ENCODE results near the gene PTPA. TPM values are rescaled to one million over a fixed set of nuclear protein-coding genes. Genes with fewer than 3 reads are reported as not detected.

PTPA gene
- total and polyA plus RNA-seq, 9 of the 15 experiments (the other 6 are each of a cell fraction or from before 2014, with no cell fraction given): 1.7 to 121 (median 72.6) TPM

GRCh38 chr9:129071526-129072126, 39.6 kb upstream of the PTPA start:
- Histone ChIP-seq H3K4me1 (replicated peaks in 1 of 2; ENCODE audit: control insufficient read depth in 2 of 2, insufficient read depth in 2 of 2, low read length in 2 of 2) (peaks cover 44 to 60% of the 10 kb centered on the region in 2 experiments), H3K9me1 (ENCODE audit: control insufficient read depth, insufficient read depth, low read length) (no peaks in the 10 kb centered on the region), H3K27ac (ENCODE audit: extremely low read depth, low read depth, low read length) (peak overlapping the region; percentile 92; the same call in 2 of the 3 replicates), H3K9me3 (replicated peaks; ENCODE audit: control insufficient read depth, insufficient read depth, low read depth, low read length) (no peaks in the 10 kb centered on the region), H3K36me3 (ENCODE audit: control insufficient read depth, insufficient read depth, low read length) (peaks cover 48% of the 10 kb centered on the region; the same call in 2 of the 3 replicates), H3K4me3 (no peak overlapping the region), H3K4me2 (ENCODE audit: insufficient read depth, low read length) (peak overlapping the region; percentile 34; the same call in 1 of the 2 replicates), H4K20me1 (replicated peaks; ENCODE audit: control insufficient read depth, insufficient read depth, low read length) (no peaks in the 10 kb centered on the region), H3K9ac (ENCODE audit: insufficient read depth in 1 of 2, low read depth in 2 of 2, low read length in 2 of 2) (peak overlapping the region; percentile 24 to 86; a peak in 3 of 4 replicates), H3K79me2 (ENCODE audit: control insufficient read depth, insufficient read depth, low read length) (peaks cover 16% of the 10 kb centered on the region; the same call in 2 of the 3 replicates), H3K27me3 (ENCODE audit: control insufficient read depth in 2 of 2, insufficient read depth in 2 of 2, low read length in 2 of 2) (no peaks in the 10 kb centered on the region), H2AFZ (ENCODE audit: low read depth, low read length) (no peak overlapping the region)
- FAIRE-seq: peak; percentile 37
- intact Hi-C loops (cut with micrococcal nuclease): no loop called here
- BruUV-seq (replicated peaks): no TSS peak
- in situ Hi-C loops (cut with MboI): no loop called here
- peak; percentile 23; the same call in 2 of the 3 replicates for ATAC-seq
- ChIA-PET CTCF (ENCODE audit: low intra/inter-chr PET ratio) (interaction anchor here (0.6 to 0.7 kb wide), 3 partner anchors 31 to 544 kb away, joined by 3 to 5 read pairs (median 4); no protein-coding TSS in a partner anchor), POLR2A (interaction anchor here (1.1 kb wide), 1 partner anchor 9 kb away, joined by 3 read pairs; the partner anchor contains the start of gene DOLPP1)
- peak in 1 of 4 experiments; percentile 49 for DNase-seq (ENCODE audit: extremely low read depth in 1 of 4, low spot score in 3 of 4)
- 70% methylated on average over 10 of the region's 10 CpGs for WGBS (ENCODE audit: insufficient coverage, low coverage, missing lambda C conversion rate)
- TF ChIP-seq FOXA3 (CRISPR knock-in tag; conservative IDR thresholded peaks at IDR 0.05 in 1 of 2, IDR thresholded peaks at IDR 0.05 in 1 of 2): peak in 1 of 2 experiments; percentile 90; a peak in 2 of 4 replicates
- TF ChIP-seq HDAC1 (IDR thresholded peaks at IDR 0.05): 0 out of 4 replicates have a peak, but pooled peaks of 1 of the 2 experiments have one; percentile 15
- TF ChIP-seq ELF2 (CRISPR knock-in tag; IDR thresholded peaks at IDR 0.05): no peak
- TF ChIP-seq ZNF668 (CRISPR knock-in tag; IDR thresholded peaks at IDR 0.05): no peak
- TF ChIP-seq, protein P1, sequence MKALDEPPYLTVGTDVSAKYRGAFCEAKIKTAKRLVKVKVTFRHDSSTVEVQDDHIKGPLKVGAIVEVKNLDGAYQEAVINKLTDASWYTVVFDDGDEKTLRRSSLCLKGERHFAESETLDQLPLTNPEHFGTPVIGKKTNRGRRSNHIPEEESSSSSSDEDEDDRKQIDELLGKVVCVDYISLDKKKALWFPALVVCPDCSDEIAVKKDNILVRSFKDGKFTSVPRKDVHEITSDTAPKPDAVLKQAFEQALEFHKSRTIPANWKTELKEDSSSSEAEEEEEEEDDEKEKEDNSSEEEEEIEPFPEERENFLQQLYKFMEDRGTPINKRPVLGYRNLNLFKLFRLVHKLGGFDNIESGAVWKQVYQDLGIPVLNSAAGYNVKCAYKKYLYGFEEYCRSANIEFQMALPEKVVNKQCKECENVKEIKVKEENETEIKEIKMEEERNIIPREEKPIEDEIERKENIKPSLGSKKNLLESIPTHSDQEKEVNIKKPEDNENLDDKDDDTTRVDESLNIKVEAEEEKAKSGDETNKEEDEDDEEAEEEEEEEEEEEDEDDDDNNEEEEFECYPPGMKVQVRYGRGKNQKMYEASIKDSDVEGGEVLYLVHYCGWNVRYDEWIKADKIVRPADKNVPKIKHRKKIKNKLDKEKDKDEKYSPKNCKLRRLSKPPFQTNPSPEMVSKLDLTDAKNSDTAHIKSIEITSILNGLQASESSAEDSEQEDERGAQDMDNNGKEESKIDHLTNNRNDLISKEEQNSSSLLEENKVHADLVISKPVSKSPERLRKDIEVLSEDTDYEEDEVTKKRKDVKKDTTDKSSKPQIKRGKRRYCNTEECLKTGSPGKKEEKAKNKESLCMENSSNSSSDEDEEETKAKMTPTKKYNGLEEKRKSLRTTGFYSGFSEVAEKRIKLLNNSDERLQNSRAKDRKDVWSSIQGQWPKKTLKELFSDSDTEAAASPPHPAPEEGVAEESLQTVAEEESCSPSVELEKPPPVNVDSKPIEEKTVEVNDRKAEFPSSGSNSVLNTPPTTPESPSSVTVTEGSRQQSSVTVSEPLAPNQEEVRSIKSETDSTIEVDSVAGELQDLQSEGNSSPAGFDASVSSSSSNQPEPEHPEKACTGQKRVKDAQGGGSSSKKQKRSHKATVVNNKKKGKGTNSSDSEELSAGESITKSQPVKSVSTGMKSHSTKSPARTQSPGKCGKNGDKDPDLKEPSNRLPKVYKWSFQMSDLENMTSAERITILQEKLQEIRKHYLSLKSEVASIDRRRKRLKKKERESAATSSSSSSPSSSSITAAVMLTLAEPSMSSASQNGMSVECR (CRISPR knock-in tag; IDR thresholded peaks at IDR 0.05): 0 out of 2 replicates have a peak, but pooled peaks have one; percentile 41
- no peak for TF ChIP-seq EGR1 (conservative IDR thresholded peaks at IDR 0.05)
- TF ChIP-seq JUNB (CRISPR knock-in tag; conservative IDR thresholded peaks at IDR 0.05): no peak
- TF ChIP-seq USF1 (CRISPR knock-in tag; IDR thresholded peaks at IDR 0.05): peak; percentile 25; the same call in 1 of the 2 replicates
- no peak for TF ChIP-seq PBX2 (CRISPR knock-in tag; IDR thresholded peaks at IDR 0.05; ENCODE audit: low read depth)
- TF ChIP-seq PBX2 (tag; conservative IDR thresholded peaks at IDR 0.05; ENCODE audit: low read depth): no peak
- no peak for TF ChIP-seq ZFP1 (CRISPR knock-in tag; IDR thresholded peaks at IDR 0.05)
- TF ChIP-seq SREBF1 (IDR thresholded peaks at IDR 0.05; ENCODE audit: borderline replicate concordance, low read depth, low read length): no peak
